ENCODE data around the gene CRISPLD2.

The CRISPLD2 gene

DNA sequence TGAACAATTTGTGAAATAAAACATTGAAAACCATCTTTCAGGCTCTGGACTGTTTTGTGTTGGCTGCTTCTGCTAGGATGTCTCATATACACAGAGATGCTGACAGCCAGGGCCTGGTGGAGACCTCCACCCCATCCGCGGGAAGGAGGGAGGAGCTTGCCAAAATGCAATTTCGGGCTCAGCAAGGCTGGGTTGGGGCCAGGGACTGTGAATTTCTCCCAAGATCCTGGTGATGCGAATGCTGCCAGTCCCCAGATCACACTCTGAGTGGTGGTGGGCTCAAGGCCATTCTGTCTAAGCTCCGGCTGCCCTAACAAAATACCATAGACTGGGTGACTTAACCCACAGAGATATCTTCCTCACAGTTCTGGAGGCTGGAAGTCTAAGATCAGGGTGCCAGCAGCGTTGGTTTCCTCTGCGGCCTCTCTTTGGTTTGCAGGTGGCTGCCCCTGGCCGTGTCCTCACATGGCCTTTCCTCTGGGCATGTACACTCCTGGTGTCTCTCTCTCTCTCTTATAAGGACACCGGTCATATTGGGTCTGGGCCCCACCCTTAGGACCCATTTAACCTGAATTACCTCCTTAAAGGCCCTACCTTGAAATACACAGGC, 89.8 kb downstream of the CRISPLD2 start:
- DNase-seq (ENCODE audit: low read depth), result no peak

DNA sequence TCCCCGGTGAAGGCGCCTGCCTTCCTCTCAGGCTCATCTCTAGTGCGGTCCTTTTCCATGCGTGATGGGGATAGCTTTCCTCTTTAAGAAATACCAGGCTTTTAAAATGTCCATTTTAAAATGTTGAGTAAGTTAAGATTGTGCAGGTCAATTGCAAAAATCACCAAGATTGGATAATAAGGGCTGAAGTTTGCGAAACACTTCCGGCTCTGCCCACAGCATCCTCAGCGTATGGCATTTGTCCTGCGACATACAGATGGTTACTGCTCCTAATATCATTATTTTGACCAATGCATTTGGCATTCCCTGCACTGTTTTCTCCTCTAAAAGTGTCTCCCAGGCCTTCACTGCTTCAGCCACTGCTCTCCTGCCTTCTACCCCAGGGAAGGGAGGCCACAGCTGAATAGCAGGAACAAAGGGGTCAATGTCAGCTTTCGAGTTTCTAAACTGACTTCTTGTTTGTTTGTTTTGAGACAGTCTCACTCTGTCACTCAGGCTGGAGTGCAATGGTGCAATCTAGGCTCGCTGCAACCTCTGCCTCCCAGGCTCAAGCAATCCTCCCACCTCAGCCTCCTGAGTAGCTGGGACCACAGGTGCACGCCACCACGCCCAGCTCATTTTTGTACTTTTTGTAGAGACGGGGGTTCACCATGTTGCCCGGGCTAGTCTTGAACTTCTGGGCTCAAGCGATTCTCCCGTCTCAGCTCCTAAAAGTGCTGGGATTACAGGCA, 91.9 kb downstream of the CRISPLD2 start:
- H3K4me1 ChIP-seq (ENCODE audit: control insufficient read depth, insufficient read depth, low read length), result peaks cover 17% of the 10 kb centered on the region
- no peak overlapping the region for H3K4me3 ChIP-seq (ENCODE audit: low read length)
- H3K9me3 ChIP-seq (ENCODE audit: control insufficient read depth, low read length), result no peaks in the 10 kb centered on the region
- peaks cover 10% of the 10 kb centered on the region for H3K27me3 ChIP-seq (replicated peaks; ENCODE audit: control insufficient read depth, insufficient read depth, low read length)
- H3K9ac ChIP-seq (ENCODE audit: low read length), result no peak overlapping the region
- H3K36me3 ChIP-seq (ENCODE audit: control insufficient read depth, insufficient read depth, low read length, severe bottlenecking), result no peaks in the 10 kb centered on the region
- peak; percentile 62 for DNase-seq (ENCODE audit: low read depth)

More for the DNA sequence above, 89.8 kb downstream of the CRISPLD2 start:
- Histone ChIP-seq H3K27me3 (replicated peaks; ENCODE audit: control insufficient read depth, insufficient read depth, low read length) (peaks cover 3% of the 10 kb centered on the region), H3K36me3 (ENCODE audit: control insufficient read depth, insufficient read depth, low read length, severe bottlenecking) (peaks cover 3% of the 10 kb centered on the region), H3K9ac (ENCODE audit: low read length) (no peak overlapping the region), H3K4me1 (ENCODE audit: control insufficient read depth, insufficient read depth, low read length) (peaks cover 17% of the 10 kb centered on the region), H3K9me3 (ENCODE audit: control insufficient read depth, low read length) (no peaks in the 10 kb centered on the region), H3K4me3 (ENCODE audit: low read length) (no peak overlapping the region)

DNA sequence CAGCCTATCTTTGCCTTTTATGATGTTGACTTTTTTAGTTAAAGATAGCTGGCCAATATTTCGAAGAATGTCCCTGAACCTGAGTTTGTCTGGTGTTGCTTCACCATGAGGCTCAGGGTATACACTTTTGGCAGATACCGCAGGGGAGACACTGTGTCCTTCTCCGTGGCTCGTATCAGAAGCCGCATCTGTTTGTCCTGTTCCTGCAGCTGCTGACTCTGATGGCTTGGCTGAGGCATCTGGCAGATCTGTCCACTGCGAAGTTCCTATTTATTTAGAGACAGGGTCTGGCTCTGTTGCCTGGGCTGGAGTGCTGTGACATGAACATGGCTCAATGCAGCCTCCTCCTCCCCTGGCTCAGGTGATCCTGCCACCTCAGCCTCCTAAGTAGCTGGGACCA, 93.5 kb downstream of the CRISPLD2 start:
- no peak overlapping the region for H3K4me3 ChIP-seq (ENCODE audit: low read length)
- H3K27me3 ChIP-seq (replicated peaks; ENCODE audit: control insufficient read depth, insufficient read depth, low read length), result peaks cover 15% of the 10 kb centered on the region
- no peaks in the 10 kb centered on the region for H3K36me3 ChIP-seq (ENCODE audit: control insufficient read depth, insufficient read depth, low read length, severe bottlenecking)
- no peaks in the 10 kb centered on the region for H3K9me3 ChIP-seq (ENCODE audit: control insufficient read depth, low read length)
- DNase-seq (ENCODE audit: low read depth), result no peak
- H3K9ac ChIP-seq (ENCODE audit: low read length), result no peak overlapping the region
- H3K4me1 ChIP-seq (ENCODE audit: control insufficient read depth, insufficient read depth, low read length), result peaks cover 6% of the 10 kb centered on the region

DNA sequence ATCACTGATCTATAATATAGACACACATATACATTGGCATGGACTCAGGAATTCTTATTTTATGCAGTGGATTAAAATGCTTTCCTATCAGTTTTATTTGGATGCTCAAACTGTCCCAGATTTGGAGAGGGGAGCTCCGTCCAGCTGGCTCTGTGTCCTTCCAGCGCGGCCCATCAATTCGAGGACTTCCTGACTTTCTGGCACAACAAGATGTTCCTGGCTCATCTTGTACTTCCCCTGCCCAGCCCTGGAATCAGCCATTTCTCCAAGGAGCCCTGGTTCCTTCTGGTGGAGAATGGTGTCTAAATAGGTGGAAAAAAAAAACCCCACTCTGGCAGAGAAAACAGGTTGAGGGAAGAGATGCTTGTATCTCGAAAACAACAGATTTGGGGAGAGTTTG, 94.5 kb downstream of the CRISPLD2 start:
- Histone ChIP-seq H3K9me3 (ENCODE audit: control insufficient read depth, low read length) (no peaks in the 10 kb centered on the region), H3K4me1 (ENCODE audit: control insufficient read depth, insufficient read depth, low read length) (peaks cover 6% of the 10 kb centered on the region), H3K4me3 (ENCODE audit: low read length) (no peak overlapping the region), H3K36me3 (ENCODE audit: control insufficient read depth, insufficient read depth, low read length, severe bottlenecking) (no peaks in the 10 kb centered on the region), H3K9ac (ENCODE audit: low read length) (no peak overlapping the region), H3K27me3 (replicated peaks; ENCODE audit: control insufficient read depth, insufficient read depth, low read length) (peaks cover 15% of the 10 kb centered on the region)
- no peak for DNase-seq (ENCODE audit: low read depth)

DNA sequence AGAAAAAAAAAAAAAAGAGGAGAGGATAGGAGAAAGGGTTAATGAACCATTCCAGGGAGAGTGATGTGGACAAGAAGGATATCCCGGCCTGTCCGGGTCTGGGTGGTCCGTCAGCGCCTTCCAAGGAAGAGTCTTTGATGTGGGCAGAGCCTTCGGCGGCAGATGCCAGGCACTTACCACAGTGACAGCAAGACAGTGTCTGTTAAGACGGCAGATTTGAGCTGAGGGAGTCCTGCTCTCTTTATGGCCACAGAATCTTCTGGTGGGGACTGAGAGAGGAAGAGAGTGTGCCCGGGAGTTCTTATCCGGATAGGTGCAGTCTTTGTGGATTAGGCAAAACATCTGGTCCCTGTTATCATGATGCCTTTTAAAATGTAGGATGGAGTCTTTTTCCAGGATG, 96.4 kb downstream of the CRISPLD2 start:
- Histone ChIP-seq H3K4me1 (ENCODE audit: control insufficient read depth, insufficient read depth, low read length) (peaks cover 5% of the 10 kb centered on the region), H3K9me3 (ENCODE audit: control insufficient read depth, low read length) (no peaks in the 10 kb centered on the region), H3K27me3 (replicated peaks; ENCODE audit: control insufficient read depth, insufficient read depth, low read length) (peaks cover 15% of the 10 kb centered on the region), H3K4me3 (ENCODE audit: low read length) (no peak overlapping the region), H3K9ac (ENCODE audit: low read length) (no peak overlapping the region), H3K36me3 (ENCODE audit: control insufficient read depth, insufficient read depth, low read length, severe bottlenecking) (no peaks in the 10 kb centered on the region)
- no peak for DNase-seq (ENCODE audit: low read depth)

DNA sequence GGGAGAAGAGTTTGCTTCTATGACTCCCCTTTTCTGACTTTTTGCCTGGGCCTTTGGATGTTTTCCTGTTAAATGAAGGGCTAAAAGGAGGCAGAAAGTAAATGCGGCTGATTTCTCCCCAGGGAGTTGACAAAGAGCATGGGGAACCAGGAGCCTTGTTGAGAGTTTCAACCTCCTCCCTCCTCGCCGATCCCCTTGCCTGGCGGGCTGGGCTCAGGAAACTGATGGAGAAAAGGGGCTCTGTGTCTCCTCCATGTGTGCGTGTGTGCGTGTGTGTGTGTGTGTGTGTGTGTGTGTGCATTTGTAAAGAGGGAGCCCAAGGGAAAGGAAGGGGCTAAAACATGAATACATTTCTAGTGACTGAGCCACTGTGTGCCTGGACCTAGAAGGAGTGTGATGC, 97.1 kb downstream of the CRISPLD2 start:
- DNase-seq (ENCODE audit: low read depth), result no peak

DNA sequence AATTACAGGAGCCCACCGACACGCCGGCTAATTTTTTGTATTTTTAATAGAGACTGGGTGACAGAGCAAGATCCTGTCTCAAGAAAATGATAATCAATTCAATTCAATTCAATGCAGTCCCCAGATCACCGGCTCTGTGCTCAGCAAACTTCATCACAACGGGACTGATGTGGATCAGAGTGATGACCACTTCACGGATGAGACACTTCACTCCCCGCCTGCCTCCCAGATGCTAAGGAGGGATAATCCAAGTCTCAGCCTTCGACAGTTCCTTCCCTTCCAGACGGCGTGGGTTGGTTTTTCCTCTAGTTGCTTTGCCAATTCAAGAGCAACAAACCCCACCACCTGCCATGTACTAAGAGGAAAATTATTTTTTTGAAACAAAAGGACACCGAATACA, 97.7 kb downstream of the CRISPLD2 start:
- no peak overlapping the region for H3K4me3 ChIP-seq (ENCODE audit: low read length)
- no peaks in the 10 kb centered on the region for H3K36me3 ChIP-seq (ENCODE audit: control insufficient read depth, insufficient read depth, low read length, severe bottlenecking)
- no peak for DNase-seq (ENCODE audit: low read depth)
- H3K27me3 ChIP-seq (replicated peaks; ENCODE audit: control insufficient read depth, insufficient read depth, low read length), result peaks cover 15% of the 10 kb centered on the region
- peaks cover 8% of the 10 kb centered on the region for H3K4me1 ChIP-seq (ENCODE audit: control insufficient read depth, insufficient read depth, low read length)
- no peak overlapping the region for H3K9ac ChIP-seq (ENCODE audit: low read length)
- no peaks in the 10 kb centered on the region for H3K9me3 ChIP-seq (ENCODE audit: control insufficient read depth, low read length)

More for the DNA sequence above, 97.1 kb downstream of the CRISPLD2 start:
- no peak overlapping the region for H3K4me3 ChIP-seq (ENCODE audit: low read length)
- no peaks in the 10 kb centered on the region for H3K9me3 ChIP-seq (ENCODE audit: control insufficient read depth, low read length)
- H3K36me3 ChIP-seq (ENCODE audit: control insufficient read depth, insufficient read depth, low read length, severe bottlenecking), result no peaks in the 10 kb centered on the region
- H3K27me3 ChIP-seq (replicated peaks; ENCODE audit: control insufficient read depth, insufficient read depth, low read length), result peaks cover 15% of the 10 kb centered on the region
- peaks cover 4% of the 10 kb centered on the region for H3K4me1 ChIP-seq (ENCODE audit: control insufficient read depth, insufficient read depth, low read length)
- H3K9ac ChIP-seq (ENCODE audit: low read length), result no peak overlapping the region

DNA sequence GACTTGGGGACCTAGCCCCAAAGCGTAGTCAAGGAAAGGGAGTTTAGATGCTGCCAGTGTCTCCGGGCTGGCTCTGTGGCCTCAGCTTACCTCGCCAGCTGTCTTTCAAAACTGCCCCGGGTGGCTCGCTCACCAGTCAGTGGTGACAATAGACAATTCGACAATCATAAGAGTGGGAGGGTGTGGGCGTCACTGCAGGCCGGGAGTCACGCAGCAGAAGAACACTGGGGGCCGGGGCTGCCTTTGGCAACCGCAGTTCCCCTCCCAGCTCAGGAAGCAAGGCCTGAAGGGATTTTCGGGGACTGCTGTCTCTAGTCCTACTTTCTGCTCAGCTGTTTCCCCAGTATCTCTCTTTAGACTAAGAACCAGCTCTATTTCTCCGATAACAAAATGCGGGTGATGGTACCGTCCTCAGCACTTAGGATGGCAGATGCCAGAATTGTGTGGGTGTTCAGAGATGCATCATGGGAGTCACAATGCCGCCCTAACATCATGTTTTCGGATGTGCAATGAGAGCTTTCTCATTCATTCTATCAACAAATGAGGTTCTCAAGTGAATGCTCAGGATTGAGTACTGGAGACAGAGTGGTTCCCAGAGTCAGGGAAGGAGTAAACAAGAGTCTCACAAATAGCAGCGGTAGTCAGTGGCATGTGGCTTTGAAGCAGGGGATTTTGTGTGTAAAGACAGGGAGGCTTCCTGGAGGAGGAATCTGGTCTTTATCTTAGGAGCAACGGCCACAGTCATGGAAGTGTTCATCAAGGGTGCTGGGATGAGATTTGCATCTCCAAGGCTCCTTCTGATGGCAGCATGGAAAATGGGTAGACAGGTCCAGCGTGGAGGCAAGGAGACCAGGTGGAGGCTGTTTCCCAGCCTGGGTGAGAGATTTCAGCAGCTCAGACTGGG, 98.5 kb downstream of the CRISPLD2 start:
- no peak overlapping the region for H3K4me3 ChIP-seq (ENCODE audit: low read length)
- peaks cover 14% of the 10 kb centered on the region for H3K4me1 ChIP-seq (ENCODE audit: control insufficient read depth, insufficient read depth, low read length)
- H3K27me3 ChIP-seq (replicated peaks; ENCODE audit: control insufficient read depth, insufficient read depth, low read length), result peaks cover 15% of the 10 kb centered on the region
- no peak for DNase-seq (ENCODE audit: low read depth)
- H3K36me3 ChIP-seq (ENCODE audit: control insufficient read depth, insufficient read depth, low read length, severe bottlenecking), result no peaks in the 10 kb centered on the region
- H3K9ac ChIP-seq (ENCODE audit: low read length), result no peak overlapping the region
- H3K9me3 ChIP-seq (ENCODE audit: control insufficient read depth, low read length), result no peaks in the 10 kb centered on the region

DNA sequence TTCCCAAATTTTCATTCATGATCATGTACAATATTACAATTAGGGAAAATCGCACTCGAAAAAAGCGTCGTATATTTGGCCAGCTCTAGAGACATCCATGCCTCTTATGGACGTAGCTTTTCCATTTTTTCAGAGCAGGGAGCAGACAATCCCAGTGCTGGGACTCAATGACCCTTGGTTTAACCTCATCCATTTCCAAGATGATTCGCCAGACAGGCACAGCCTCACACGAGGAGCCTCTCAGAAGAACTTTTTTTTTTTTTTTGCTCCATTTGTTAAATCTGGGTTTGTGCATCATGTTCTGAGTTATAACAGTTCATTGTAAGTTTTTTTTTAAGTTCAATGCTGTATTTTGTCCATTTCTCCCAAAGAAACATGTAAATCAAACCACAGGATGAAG, 99.5 kb downstream of the CRISPLD2 start:
- Histone ChIP-seq H3K9ac (ENCODE audit: low read length) (no peak overlapping the region), H3K36me3 (ENCODE audit: control insufficient read depth, insufficient read depth, low read length, severe bottlenecking) (no peaks in the 10 kb centered on the region), H3K9me3 (ENCODE audit: control insufficient read depth, low read length) (no peaks in the 10 kb centered on the region), H3K4me1 (ENCODE audit: control insufficient read depth, insufficient read depth, low read length) (peaks cover 16% of the 10 kb centered on the region), H3K27me3 (replicated peaks; ENCODE audit: control insufficient read depth, insufficient read depth, low read length) (peaks cover 15% of the 10 kb centered on the region), H3K4me3 (ENCODE audit: low read length) (no peak overlapping the region)
- DNase-seq (ENCODE audit: low read depth), result no peak

DNA sequence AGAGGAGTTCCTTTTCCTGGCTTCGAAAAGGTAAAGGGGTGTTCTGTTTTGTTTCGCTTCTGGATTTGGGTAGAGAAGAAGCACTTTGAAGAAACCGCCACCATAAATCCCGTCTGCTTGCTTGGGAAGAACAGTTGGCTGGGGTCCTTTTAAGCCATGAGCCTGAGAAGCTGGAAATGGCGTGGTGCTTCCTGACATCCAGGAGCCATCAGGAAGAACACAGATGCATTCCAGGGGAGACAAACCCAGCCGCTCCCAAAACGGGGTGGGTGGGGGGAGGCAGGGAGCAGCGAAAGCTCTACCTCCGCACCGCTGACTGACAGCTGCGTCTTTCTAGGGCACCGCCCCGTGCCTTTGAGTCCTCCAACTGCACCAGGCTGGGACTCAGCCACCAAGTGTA, 99.9 kb downstream of the CRISPLD2 start:
- Histone ChIP-seq H3K4me3 (ENCODE audit: low read length) (no peak overlapping the region), H3K4me1 (ENCODE audit: control insufficient read depth, insufficient read depth, low read length) (peaks cover 18% of the 10 kb centered on the region), H3K9me3 (ENCODE audit: control insufficient read depth, low read length) (no peaks in the 10 kb centered on the region), H3K9ac (ENCODE audit: low read length) (no peak overlapping the region), H3K36me3 (ENCODE audit: control insufficient read depth, insufficient read depth, low read length, severe bottlenecking) (no peaks in the 10 kb centered on the region), H3K27me3 (replicated peaks; ENCODE audit: control insufficient read depth, insufficient read depth, low read length) (peaks cover 10% of the 10 kb centered on the region)
- no peak for DNase-seq (ENCODE audit: low read depth)

DNA sequence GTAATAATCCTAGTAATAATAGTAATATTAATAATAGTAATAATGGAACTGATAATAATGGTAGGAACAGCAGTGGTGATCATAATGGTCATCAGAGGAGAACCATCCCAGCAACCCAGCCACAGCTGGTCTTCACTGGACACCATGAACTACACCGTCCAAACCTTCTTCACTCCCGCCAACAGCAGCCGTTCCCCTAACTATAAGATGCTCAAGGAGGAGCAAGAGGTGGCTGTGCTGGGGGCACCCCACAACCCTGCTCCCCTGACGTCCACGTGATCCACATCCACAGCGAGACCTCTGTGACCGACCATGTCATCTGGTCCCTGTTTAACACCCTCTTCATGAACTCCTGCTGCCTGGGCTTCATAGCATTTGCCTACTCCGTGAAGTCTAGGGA, 100.5 kb downstream of the CRISPLD2 start:
- peaks cover 21% of the 10 kb centered on the region for H3K4me1 ChIP-seq (ENCODE audit: control insufficient read depth, insufficient read depth, low read length)
- DNase-seq (ENCODE audit: low read depth), result no peak
- H3K9ac ChIP-seq (ENCODE audit: low read length), result no peak overlapping the region
- no peaks in the 10 kb centered on the region for H3K36me3 ChIP-seq (ENCODE audit: control insufficient read depth, insufficient read depth, low read length, severe bottlenecking)
- H3K9me3 ChIP-seq (ENCODE audit: control insufficient read depth, low read length), result no peaks in the 10 kb centered on the region
- H3K4me3 ChIP-seq (ENCODE audit: low read length), result no peak overlapping the region
- H3K27me3 ChIP-seq (replicated peaks; ENCODE audit: control insufficient read depth, insufficient read depth, low read length), result peaks cover 9% of the 10 kb centered on the region
